Activated T-helper 1 cell treated with anti-CD3 and anti-CD28 coated beads, Interleukin-12 subunit alpha, Interleukin-12 subunit beta, Interleukin-2, Interleukin-4 antibody, amounts not matched to agents 30 ng/mL and 10 ng/mL and 1 ng/mL, durations not matched to agents 14 hours and 24 hours and 36 hours (primary cell): Measurements from ENCODE around the gene ITPK1. TPM values are rescaled to one million over a fixed set of nuclear protein-coding genes. Genes with fewer than 3 reads are reported as not detected.
"Not testable (repeated sequence)": the region's sequence is repeated elsewhere in the genome, so short reads cannot be mapped to it uniquely, and the experiment has no call there.

Source experiments
- DNase-seq: peaks from one replicate; pipeline ENCODE4 v3.0.0; 2021; ENCODE audit warnings: low spot score
- H3K27ac Mint-ChIP-seq: one replicate; pipeline ENCODE4 v1.8.0; 2021; ENCODE audit warnings: mild to moderate bottlenecking, mixed read lengths
- H3K27me3 Mint-ChIP-seq: one replicate; pipeline ENCODE4 v1.8.0; 2022; ENCODE audit warnings: mild to moderate bottlenecking, moderate library complexity, mixed read lengths; ENCODE audit not compliant: insufficient read depth
- H3K36me3 Mint-ChIP-seq: one replicate; pipeline ENCODE4 v1.8.0; 2021; ENCODE audit warnings: low read depth, mixed read lengths
- H3K4me1 Mint-ChIP-seq: one replicate; pipeline ENCODE4 v1.8.0; 2021; ENCODE audit warnings: low read depth, mixed read lengths
- H3K4me3 Mint-ChIP-seq: one replicate; pipeline ENCODE4 v1.8.0; 2021; ENCODE audit warnings: mild to moderate bottlenecking, moderate library complexity, mixed read lengths
- H3K9me3 Mint-ChIP-seq: one replicate; pipeline ENCODE4 v1.8.0; 2021; ENCODE audit warnings: mixed read lengths
- intact Hi-C: fragments of 100-400 bp; cut with micrococcal nuclease; formaldehyde crosslinking; loops from one replicate; pipeline ENCODE4 v1.15.1; 2024
- total RNA-seq: library from RNA; stranded (reverse); gene quantifications from 2 replicates; pipeline ENCODE4 v1.2.3, GENCODE V29; 2022

The ITPK1 gene
- total RNA-seq, 1 donor from 2014 or later, result 71.0 TPM

GRCh38 chr14:93120517-93120916, 4.8 kb upstream of the ITPK1 start:
- Mint-ChIP-seq H3K27me3 (peaks cover 4% of the 10 kb centered on the region), H3K27ac (no peak overlapping the region), H3K4me1 (peaks cover 7% of the 10 kb centered on the region), H3K9me3 (no peaks in the 10 kb centered on the region), H3K36me3 (no peaks in the 10 kb centered on the region), H3K4me3 (no peak overlapping the region)
- intact Hi-C loops, result no loop called here
- no peak for DNase-seq

GRCh38 chr14:93116676-93117200, 1.0 kb upstream of the ITPK1 start:
- Mint-ChIP-seq H3K36me3 (peaks cover 2% of the 10 kb centered on the region), H3K4me1 (peaks cover 28% of the 10 kb centered on the region), H3K9me3 (no peaks in the 10 kb centered on the region), H3K4me3 (peak overlapping the region; percentile 79), H3K27me3 (peaks cover 1% of the 10 kb centered on the region), H3K27ac (peak overlapping the region; percentile 83)
- DNase-seq, result no peak
- intact Hi-C loops, result loop anchor here (1.0 kb wide), 1 partner anchor 68 kb away; the partner anchor contains the start of gene MOAP1

DNA sequence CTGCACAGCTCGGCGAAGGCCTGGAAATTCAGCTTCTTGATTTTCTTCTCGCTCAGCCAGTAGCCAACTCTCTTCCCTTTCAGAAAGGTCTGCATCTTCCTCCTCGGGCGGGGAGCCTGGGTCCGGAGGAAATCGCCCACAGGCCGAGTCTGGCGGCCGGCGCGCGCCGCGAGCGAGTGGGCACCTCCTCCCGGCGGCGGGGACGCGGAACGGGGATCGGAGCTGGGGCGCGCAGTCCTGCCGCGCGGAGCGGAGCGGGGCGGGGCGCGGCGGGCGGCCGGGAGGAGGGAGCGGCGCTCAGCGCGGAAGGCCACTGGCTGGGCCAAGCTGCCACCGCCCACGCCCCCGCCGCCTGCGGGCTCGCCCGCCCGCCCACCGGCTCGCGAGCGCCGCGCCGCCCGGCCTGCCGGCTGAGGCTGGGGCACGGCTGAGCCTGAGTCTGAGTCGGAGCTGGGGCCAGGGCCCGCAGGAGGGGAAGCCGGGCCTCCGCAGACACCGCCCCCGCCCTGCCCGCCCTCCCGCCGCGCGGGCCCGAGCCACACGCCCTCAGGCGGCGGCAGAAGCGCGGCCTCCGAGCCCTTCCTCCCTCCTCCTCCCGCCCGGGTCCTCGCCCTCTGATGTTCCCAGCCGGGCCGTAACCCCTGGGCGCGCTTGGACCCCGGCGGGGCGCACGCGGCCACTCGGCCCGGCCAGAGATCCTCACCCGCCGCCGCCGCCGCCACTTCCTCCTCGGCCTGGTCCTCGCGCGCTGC, 480 bp downstream of the ITPK1 start:
- peak overlapping the region; percentile 88 for H3K4me3 Mint-ChIP-seq

GRCh38 chr14:93114713-93115068, 1.0 kb downstream of the ITPK1 start:
- intact Hi-C loops, result loop anchor here (1.0 to 5.0 kb wide), 2 partner anchors 320 to 1068 kb away; partner anchors contain the start of gene GOLGA5
- Mint-ChIP-seq H3K27me3 (peaks cover 1% of the 10 kb centered on the region), H3K36me3 (peaks cover 2% of the 10 kb centered on the region), H3K9me3 (no peaks in the 10 kb centered on the region), H3K4me1 (peaks cover 34% of the 10 kb centered on the region), H3K27ac (peak overlapping the region; percentile 52), H3K4me3 (peak overlapping the region; percentile 88)
- no peak for DNase-seq

More for the DNA sequence above, 480 bp downstream of the ITPK1 start:
- H3K36me3 Mint-ChIP-seq, result peaks cover 2% of the 10 kb centered on the region
- intact Hi-C loops, result loop anchor here (1.0 kb wide), 1 partner anchor 321 kb away; the partner anchor contains the start of gene GOLGA5
- H3K27ac Mint-ChIP-seq, result peak overlapping the region; percentile 48
- peak; percentile 87 for DNase-seq
- H3K27me3 Mint-ChIP-seq, result peaks cover 1% of the 10 kb centered on the region
- peaks cover 28% of the 10 kb centered on the region for H3K4me1 Mint-ChIP-seq
- H3K9me3 Mint-ChIP-seq, result no peaks in the 10 kb centered on the region

- peaks cover 38% of the 10 kb centered on the region for H3K4me1 Mint-ChIP-seq
- intact Hi-C loops, result loop anchor here (5.0 kb wide), 1 partner anchor 1068 kb away; no protein-coding TSS in a partner anchor
- H3K9me3 Mint-ChIP-seq, result no peaks in the 10 kb centered on the region
- peaks cover 2% of the 10 kb centered on the region for H3K36me3 Mint-ChIP-seq
- H3K4me3 Mint-ChIP-seq, result peak overlapping the region; percentile 88
- no peak for DNase-seq
- peaks cover 1% of the 10 kb centered on the region for H3K27me3 Mint-ChIP-seq
- H3K27ac Mint-ChIP-seq, result peak overlapping the region; percentile 52
These were observed 1.5 kb downstream of the ITPK1 start for GRCh38 chr14:93114068-93114710.

DNA sequence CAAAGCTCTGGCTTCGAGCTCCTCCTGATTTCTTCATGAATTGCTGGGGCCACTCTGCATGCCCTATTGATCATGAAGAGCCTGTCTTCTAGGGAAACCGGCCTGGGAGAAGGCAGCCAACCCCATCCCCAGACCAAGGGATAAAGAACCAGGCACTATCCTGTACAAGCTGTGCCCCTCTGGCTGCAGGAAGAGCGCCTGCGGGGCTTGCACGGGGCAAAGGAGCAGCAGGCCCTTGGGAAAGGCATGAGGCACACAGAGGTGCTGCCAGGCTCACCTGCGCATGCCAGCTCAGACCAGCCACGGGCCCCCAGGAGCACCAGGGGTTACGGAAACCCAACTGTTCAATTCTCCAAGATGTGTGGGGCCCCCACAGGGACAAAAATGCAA, 2.1 kb downstream of the ITPK1 start:
- Mint-ChIP-seq H3K27ac (peak overlapping the region; percentile 18), H3K4me1 (peaks cover 38% of the 10 kb centered on the region), H3K4me3 (peak overlapping the region; percentile 88), H3K36me3 (peaks cover 2% of the 10 kb centered on the region), H3K9me3 (no peaks in the 10 kb centered on the region), H3K27me3 (peaks cover 1% of the 10 kb centered on the region)
- no peak for DNase-seq
- intact Hi-C loops, result loop anchor here (1.0 to 5.0 kb wide), 9 partner anchors 10 to 1069 kb away; partner anchors contain the start of genes BTBD7, GON7 and UBR7

GRCh38 chr14:93112891-93113677, 2.6 kb downstream of the ITPK1 start:
- peak; percentile 56 for DNase-seq
- Mint-ChIP-seq H3K4me1 (peaks cover 38% of the 10 kb centered on the region), H3K4me3 (peak overlapping the region; percentile 88), H3K27ac (peak overlapping the region; percentile 86), H3K36me3 (peaks cover 2% of the 10 kb centered on the region), H3K9me3 (no peaks in the 10 kb centered on the region), H3K27me3 (peaks cover 1% of the 10 kb centered on the region)
- intact Hi-C loops, result loop anchor here (1.0 to 5.0 kb wide), 9 partner anchors 10 to 1069 kb away; partner anchors contain the start of genes BTBD7, GON7 and UBR7

GRCh38 chr14:93111541-93111940, 4.2 kb downstream of the ITPK1 start:
- not testable (repeated sequence) for H3K4me3 Mint-ChIP-seq, H3K9me3 Mint-ChIP-seq, H3K36me3 Mint-ChIP-seq, H3K27me3 Mint-ChIP-seq, DNase-seq
- Mint-ChIP-seq H3K27ac (peak overlapping the region; percentile 29), H3K4me1 (peaks cover 43% of the 10 kb centered on the region)
- intact Hi-C loops, result loop anchor here (5.0 kb wide), 1 partner anchor 1071 kb away; no protein-coding TSS in a partner anchor

GRCh38 chr14:93110856-93111419, 4.8 kb downstream of the ITPK1 start:
- intact Hi-C loops, result loop anchor here (5.0 kb wide), 1 partner anchor 1071 kb away; no protein-coding TSS in a partner anchor
- H3K4me1 Mint-ChIP-seq, result peaks cover 44% of the 10 kb centered on the region
- H3K9me3 Mint-ChIP-seq, result no peaks in the 10 kb centered on the region
- H3K36me3 Mint-ChIP-seq, result peaks cover 2% of the 10 kb centered on the region
- no peaks in the 10 kb centered on the region for H3K27me3 Mint-ChIP-seq
- DNase-seq, result no peak
- no peak overlapping the region for H3K4me3 Mint-ChIP-seq
- H3K27ac Mint-ChIP-seq, result peak overlapping the region; percentile 29

- Mint-ChIP-seq H3K27ac (no peak overlapping the region), H3K36me3 (peaks cover 2% of the 10 kb centered on the region), H3K4me1 (peaks cover 49% of the 10 kb centered on the region), H3K27me3 (no peaks in the 10 kb centered on the region), H3K9me3 (no peaks in the 10 kb centered on the region), H3K4me3 (no peak overlapping the region)
- no peak for DNase-seq
- intact Hi-C loops, result loop anchor here (5.0 kb wide), 1 partner anchor 1072 kb away; no protein-coding TSS in a partner anchor
These were observed 5.9 kb downstream of the ITPK1 start for GRCh38 chr14:93109572-93110481.

- no peaks in the 10 kb centered on the region for H3K9me3 Mint-ChIP-seq
- H3K36me3 Mint-ChIP-seq, result peaks cover 7% of the 10 kb centered on the region
- intact Hi-C loops, result no loop called here
- peaks cover 53% of the 10 kb centered on the region for H3K4me1 Mint-ChIP-seq
- no peak for DNase-seq
- no peak overlapping the region for H3K27ac Mint-ChIP-seq
- H3K4me3 Mint-ChIP-seq, result no peak overlapping the region
- H3K27me3 Mint-ChIP-seq, result no peaks in the 10 kb centered on the region
These were observed 7.6 kb downstream of the ITPK1 start for GRCh38 chr14:93108105-93108504.
